ENCODE data around the gene MYO3B.
"Not testable (repeated sequence)": the region's sequence is repeated elsewhere in the genome, so short reads cannot be mapped to it uniquely, and the experiment has no call there.

Gene MYO3B

GRCh38 chr2:170206805-170207407 lies 29.0 kb downstream of the MYO3B start:
- no peak overlapping the region for H3K4me3 ChIP-seq (replicated peaks in 1 of 2; ENCODE audit: low read depth in 2 of 2, low read length in 2 of 2)
- no peak for TF ChIP-seq CTCF (IDR thresholded peaks at IDR 0.05; ENCODE audit: low read depth, low read length)
- DNase-seq (ENCODE audit: low read depth in 2 of 2), result no peak

- DNase-seq (ENCODE audit: low read depth in 2 of 2), result no peak
- no peak for TF ChIP-seq CTCF (IDR thresholded peaks at IDR 0.05; ENCODE audit: low read depth, low read length)
- H3K4me3 ChIP-seq (replicated peaks in 1 of 2; ENCODE audit: low read depth in 2 of 2, low read length in 2 of 2), result no peak overlapping the region
Observed at GRCh38 chr2:170207901-170208300, 30.0 kb downstream of the MYO3B start.

GRCh38 chr2:170208967-170209366 lies 31.0 kb downstream of the MYO3B start:
- no peak for TF ChIP-seq CTCF (IDR thresholded peaks at IDR 0.05; ENCODE audit: low read depth, low read length)
- H3K4me3 ChIP-seq (replicated peaks in 1 of 2; ENCODE audit: low read depth in 2 of 2, low read length in 2 of 2), result no peak overlapping the region
- no peak for DNase-seq (ENCODE audit: low read depth in 2 of 2)

- no peak for TF ChIP-seq CTCF (IDR thresholded peaks at IDR 0.05; ENCODE audit: low read depth, low read length)
- H3K4me3 ChIP-seq (replicated peaks in 1 of 2; ENCODE audit: low read depth in 2 of 2, low read length in 2 of 2), result no peak overlapping the region
- DNase-seq (ENCODE audit: low read depth in 2 of 2), result peak in 1 of 2 donors; percentile 14
Observed at GRCh38 chr2:170212625-170213280, 34.8 kb downstream of the MYO3B start.

- H3K4me3 ChIP-seq (replicated peaks in 1 of 2; ENCODE audit: low read depth in 2 of 2, low read length in 2 of 2); DNase-seq (ENCODE audit: low read depth in 2 of 2): not testable (repeated sequence)
Observed at GRCh38 chr2:170213281-170213625, 35.3 kb downstream of the MYO3B start.

GRCh38 chr2:170213651-170214050 lies 35.7 kb downstream of the MYO3B start:
- no peak for DNase-seq (ENCODE audit: low read depth in 2 of 2)
- no peak overlapping the region for H3K4me3 ChIP-seq (replicated peaks in 1 of 2; ENCODE audit: low read depth in 2 of 2, low read length in 2 of 2)
- TF ChIP-seq CTCF (IDR thresholded peaks at IDR 0.05; ENCODE audit: low read depth, low read length), result no peak

GRCh38 chr2:170214309-170214948 lies 36.5 kb downstream of the MYO3B start:
- H3K4me3 ChIP-seq (replicated peaks in 1 of 2; ENCODE audit: low read depth in 2 of 2, low read length in 2 of 2), result no peak overlapping the region
- DNase-seq (ENCODE audit: low read depth in 2 of 2), result no peak
- TF ChIP-seq CTCF (IDR thresholded peaks at IDR 0.05; ENCODE audit: low read depth, low read length), result no peak

Measured in cardiac fibroblast (primary cell).